ENCODE results near the gene AKAP13.
"Not testable (repeated sequence)": the region's sequence is repeated elsewhere in the genome, so short reads cannot be mapped to it uniquely, and the experiment has no call there.

AKAP13 gene

GRCh38 chr15:85482894-85483293 is 102.5 kb downstream of the AKAP13 start:
- no peak for DNase-seq

- DNase-seq, result not testable (repeated sequence)
Observed at GRCh38 chr15:85483955-85484354, 103.6 kb downstream of the AKAP13 start.

- not testable (repeated sequence) for DNase-seq
Observed at GRCh38 chr15:85484923-85485322, 104.5 kb downstream of the AKAP13 start.

- no peak for DNase-seq
Observed at GRCh38 chr15:85485956-85486567, 105.7 kb downstream of the AKAP13 start.

GRCh38 chr15:85487796-85488195 is 107.4 kb downstream of the AKAP13 start:
- DNase-seq, result not testable (repeated sequence)

GRCh38 chr15:85488997-85489396 is 108.6 kb downstream of the AKAP13 start:
- no peak for DNase-seq

GRCh38 chr15:85489773-85490493 is 109.5 kb downstream of the AKAP13 start:
- no peak for DNase-seq

- no peak for DNase-seq
Observed at GRCh38 chr15:85490856-85491255, 110.5 kb downstream of the AKAP13 start.

GRCh38 chr15:85491691-85492090 is 111.3 kb downstream of the AKAP13 start:
- no peak for DNase-seq

- no peak for DNase-seq
Observed at GRCh38 chr15:85492406-85492805, 112.0 kb downstream of the AKAP13 start.

- no peak for DNase-seq
Observed at GRCh38 chr15:85493260-85493659, 112.9 kb downstream of the AKAP13 start.

- no peak for DNase-seq
Observed at GRCh38 chr15:85494048-85494777, 113.8 kb downstream of the AKAP13 start.

GRCh38 chr15:85495096-85495495 is 114.7 kb downstream of the AKAP13 start:
- no peak for DNase-seq

GRCh38 chr15:85495544-85495943 is 115.1 kb downstream of the AKAP13 start:
- no peak for DNase-seq

- DNase-seq, result no peak
Observed at GRCh38 chr15:85496151-85496550, 115.7 kb downstream of the AKAP13 start.

GRCh38 chr15:85496551-85497171 is 116.3 kb downstream of the AKAP13 start:
- DNase-seq, result no peak

- DNase-seq, result no peak
Observed at GRCh38 chr15:85497172-85497569, 116.8 kb downstream of the AKAP13 start.

- DNase-seq, result no peak
Observed at GRCh38 chr15:85498471-85498870, 118.1 kb downstream of the AKAP13 start.

- DNase-seq, result no peak
Observed at GRCh38 chr15:85499371-85499887, 119.0 kb downstream of the AKAP13 start.

GRCh38 chr15:85500060-85500708 is 119.8 kb downstream of the AKAP13 start:
- DNase-seq, result no peak

GRCh38 chr15:85500729-85501128 is 120.3 kb downstream of the AKAP13 start:
- no peak for DNase-seq

GRCh38 chr15:85501574-85501973 is 121.2 kb downstream of the AKAP13 start:
- no peak for DNase-seq

All from cortex of kidney (tissue), 1 donor.